RKO (cell line): ENCODE results near the gene CLDND1.

Source experiments
- DNase-seq: peaks from one replicate; pipeline ENCODE4 v3.0.0-alpha.2; 2016; ENCODE audit warnings: low spot score

The CLDND1 gene

GRCh38 chr3:98551236-98551635 lies 28.5 kb upstream of the CLDND1 start:
- DNase-seq = no peak

GRCh38 chr3:98550833-98551232 lies 28.1 kb upstream of the CLDND1 start:
- no peak for DNase-seq

GRCh38 chr3:98548544-98548943 lies 25.8 kb upstream of the CLDND1 start:
- DNase-seq = no peak

- DNase-seq = no peak
Measured at GRCh38 chr3:98545940-98546339, 23.2 kb upstream of the CLDND1 start.

- no peak for DNase-seq
Measured at GRCh38 chr3:98542623-98543022, 19.9 kb upstream of the CLDND1 start.

GRCh38 chr3:98541695-98542094 lies 19.0 kb upstream of the CLDND1 start:
- DNase-seq = no peak

- no peak for DNase-seq
Measured at GRCh38 chr3:98540346-98540745, 17.6 kb upstream of the CLDND1 start.

- no peak for DNase-seq
Measured at GRCh38 chr3:98536456-98537017, 13.8 kb upstream of the CLDND1 start.

GRCh38 chr3:98534734-98535133 lies 12.0 kb upstream of the CLDND1 start:
- no peak for DNase-seq

GRCh38 chr3:98534168-98534567 lies 11.5 kb upstream of the CLDND1 start:
- no peak for DNase-seq

GRCh38 chr3:98532709-98533571 lies 10.2 kb upstream of the CLDND1 start:
- DNase-seq = no peak

- no peak for DNase-seq
Measured at GRCh38 chr3:98532275-98532637, 9.6 kb upstream of the CLDND1 start.

- no peak for DNase-seq
Measured at GRCh38 chr3:98531622-98532274, 9.0 kb upstream of the CLDND1 start, which contains the start of gene GPR15. GPR15 (plus strand) TSS chr3:98531978; CDS start chr3:98532034, 56 bp downstream.

- no peak for DNase-seq
Measured at GRCh38 chr3:98530676-98531075, 8.0 kb upstream of the CLDND1 start.

- DNase-seq = no peak
Measured at GRCh38 chr3:98529856-98530459, 7.3 kb upstream of the CLDND1 start.

- no peak for DNase-seq
Measured at GRCh38 chr3:98528474-98529346, 6.0 kb upstream of the CLDND1 start.

- DNase-seq = no peak
Measured at GRCh38 chr3:98525494-98525893, 2.8 kb upstream of the CLDND1 start.

GRCh38 chr3:98521897-98522543 lies 682 bp downstream of the CLDND1 start:
- DNase-seq = peak; percentile 85

- DNase-seq = no peak
Measured at GRCh38 chr3:98519351-98519750, 3.4 kb downstream of the CLDND1 start.

- DNase-seq = no peak
Measured at GRCh38 chr3:98518816-98519215, 3.9 kb downstream of the CLDND1 start.

GRCh38 chr3:98514948-98515347 lies 7.8 kb downstream of the CLDND1 start:
- no peak for DNase-seq
